LNCaP clone FGC (cell line): ENCODE measurements around the gene MBTPS2.

ENCODE experiments used
- DNase-seq: peaks from one replicate; pipeline ENCODE4 v3.0.0-alpha.2; 2011; ENCODE audit warnings: low read depth
- H3K4me3 ChIP-seq: 2 replicates; pipeline ENCODE4 v1.5.1; 2011; ENCODE audit warnings: mild to moderate bottlenecking, low read depth, low read length, control low read depth
- CTCF ChIP-seq: IDR thresholded peaks from 2 replicates; pipeline ENCODE4 v1.5.1; 2012; ENCODE audit warnings: mild to moderate bottlenecking; ENCODE audit not compliant: control insufficient read depth, insufficient read depth; ENCODE audit errors: extremely low read depth

MBTPS2 gene

GRCh38 chrX:21932292-21933002 is 93.0 kb downstream of the MBTPS2 start:
- TF ChIP-seq CTCF = no peak
- no peak for DNase-seq

GRCh38 chrX:21933077-21933476 is 93.7 kb downstream of the MBTPS2 start:
- no peak for TF ChIP-seq CTCF
- DNase-seq = no peak
- H3K4me3 ChIP-seq = no peak overlapping the region

More at GRCh38 chrX:21932292-21933002, 93.0 kb downstream of the MBTPS2 start:
- H3K4me3 ChIP-seq = no peak overlapping the region

- no peak for DNase-seq
- no peak overlapping the region for H3K4me3 ChIP-seq
- TF ChIP-seq CTCF = no peak
Observed at GRCh38 chrX:21934414-21934813, 95.0 kb downstream of the MBTPS2 start.
